Measurements from ENCODE around the gene NHSL1. TPM values are rescaled to one million over a fixed set of nuclear protein-coding genes. Genes with fewer than 3 reads are reported as not detected.
A peak's percentile ranks its signal among the peaks of the same experiment; 100 is the strongest.

Gene NHSL1
- total RNA-seq, 1 experiment from 2014 or later: 41.9 TPM

GRCh38 chr6:138537106-138537505, 37.8 kb upstream of the NHSL1 start:
- intact Hi-C loops (cut with micrococcal nuclease; ENCODE audit: unreplicated experiment): loop anchor here (5.0 kb wide), 2 partner anchors 35 to 50 kb away; no protein-coding TSS in a partner anchor
- Mint-ChIP-seq H3K9me3 (ENCODE audit: unreplicated experiment) (no peaks in the 10 kb centered on the region), H3K4me3 (ENCODE audit: unreplicated experiment) (no peak overlapping the region), H3K27ac (ENCODE audit: unreplicated experiment) (peak overlapping the region; percentile 93), H3K27me3 (ENCODE audit: insufficient read depth, unreplicated experiment) (no peaks in the 10 kb centered on the region), H3K36me3 (ENCODE audit: insufficient read depth, unreplicated experiment) (peaks cover 29% of the 10 kb centered on the region), H3K4me1 (ENCODE audit: low read depth, unreplicated experiment) (peaks cover 43% of the 10 kb centered on the region)
- no peak for DNase-seq
- H3K4me1 ChIP-seq: peaks cover 71% of the 10 kb centered on the region
- BruUV-seq (replicated peaks): no TSS peak
- CTCF ChIA-PET: interaction anchor here (0.6 kb wide), 1 partner anchor 254 kb away, joined by 4 read pairs; no protein-coding TSS in a partner anchor
- H3K9me3 ChIP-seq: no peaks in the 10 kb centered on the region
- no peaks in the 10 kb centered on the region; the same call in 1 of the 2 replicates for H3K36me3 ChIP-seq (ENCODE audit: control insufficient read depth, insufficient read depth, low read length)
- no peak overlapping the region for H3K4me3 ChIP-seq (ENCODE audit: low read depth, low read length)
- TF ChIP-seq CTCF (IDR thresholded peaks at IDR 0.05; ENCODE audit: insufficient read depth in 1 of 2, low read depth in 1 of 2, low read length in 1 of 2, severe bottlenecking in 1 of 2, unreplicated experiment in 1 of 2): no peak
- POLR2A ChIA-PET: no interaction called here
- no peaks in the 10 kb centered on the region for H3K27me3 ChIP-seq (replicated peaks; ENCODE audit: control insufficient read depth, insufficient read depth, low read length)

GRCh38 chr6:138535728-138536455, 36.6 kb upstream of the NHSL1 start:
- no peaks in the 10 kb centered on the region for H3K36me3 ChIP-seq (ENCODE audit: control insufficient read depth, insufficient read depth, low read length)
- no peaks in the 10 kb centered on the region for H3K9me3 ChIP-seq
- H3K4me3 Mint-ChIP-seq (ENCODE audit: unreplicated experiment): peak overlapping the region; percentile 61
- no peaks in the 10 kb centered on the region for H3K27me3 Mint-ChIP-seq (ENCODE audit: insufficient read depth, unreplicated experiment)
- H3K4me1 ChIP-seq: peaks cover 59% of the 10 kb centered on the region
- no peaks in the 10 kb centered on the region for H3K27me3 ChIP-seq (replicated peaks; ENCODE audit: control insufficient read depth, insufficient read depth, low read length)
- peak; percentile 42 to 58 for DNase-seq
- H3K4me1 Mint-ChIP-seq (ENCODE audit: low read depth, unreplicated experiment): peaks cover 38% of the 10 kb centered on the region
- H3K9me3 Mint-ChIP-seq (ENCODE audit: unreplicated experiment): no peaks in the 10 kb centered on the region
- no TSS peak for BruUV-seq (replicated peaks)
- CTCF ChIA-PET: interaction anchor here (1.1 kb wide), 1 partner anchor 9 kb away, joined by 3 read pairs; no protein-coding TSS in a partner anchor
- peaks cover 34% of the 10 kb centered on the region for H3K36me3 Mint-ChIP-seq (ENCODE audit: insufficient read depth, unreplicated experiment)
- POLR2A ChIA-PET: interaction anchor here (0.6 to 0.7 kb wide), 2 partner anchors 80 to 188 kb away, joined by 3 to 4 read pairs; no protein-coding TSS in a partner anchor
- intact Hi-C loops (cut with micrococcal nuclease; ENCODE audit: unreplicated experiment): loop anchor here (1.0 to 5.0 kb wide), 3 partner anchors 14 to 51 kb away; no protein-coding TSS in a partner anchor
- no peak for TF ChIP-seq CTCF (IDR thresholded peaks at IDR 0.05; ENCODE audit: insufficient read depth in 1 of 2, low read depth in 1 of 2, low read length in 1 of 2, severe bottlenecking in 1 of 2, unreplicated experiment in 1 of 2)
- no peak overlapping the region for H3K4me3 ChIP-seq (ENCODE audit: low read depth, low read length)
- peak overlapping the region; percentile 93 for H3K27ac Mint-ChIP-seq (ENCODE audit: unreplicated experiment)

- H3K27me3 ChIP-seq (replicated peaks; ENCODE audit: control insufficient read depth, insufficient read depth, low read length): no peaks in the 10 kb centered on the region
- no TSS peak for BruUV-seq (replicated peaks)
- no peak overlapping the region for H3K4me3 Mint-ChIP-seq (ENCODE audit: unreplicated experiment)
- intact Hi-C loops (cut with micrococcal nuclease; ENCODE audit: unreplicated experiment): no loop called here
- ChIA-PET CTCF (no interaction called here), POLR2A (no interaction called here)
- DNase-seq: no peak
- H3K36me3 ChIP-seq (ENCODE audit: control insufficient read depth, insufficient read depth, low read length): no peaks in the 10 kb centered on the region
- no peak overlapping the region for H3K27ac Mint-ChIP-seq (ENCODE audit: unreplicated experiment)
- peaks cover 41% of the 10 kb centered on the region for H3K4me1 ChIP-seq
- H3K9me3 Mint-ChIP-seq (ENCODE audit: unreplicated experiment): no peaks in the 10 kb centered on the region
- no peak for TF ChIP-seq CTCF (IDR thresholded peaks at IDR 0.05; ENCODE audit: insufficient read depth in 1 of 2, low read depth in 1 of 2, low read length in 1 of 2, severe bottlenecking in 1 of 2, unreplicated experiment in 1 of 2)
- peaks cover 34% of the 10 kb centered on the region for H3K36me3 Mint-ChIP-seq (ENCODE audit: insufficient read depth, unreplicated experiment)
- H3K27me3 Mint-ChIP-seq (ENCODE audit: insufficient read depth, unreplicated experiment): no peaks in the 10 kb centered on the region
- H3K4me3 ChIP-seq (ENCODE audit: low read depth, low read length): no peak overlapping the region
- no peaks in the 10 kb centered on the region for H3K9me3 ChIP-seq
- peaks cover 27% of the 10 kb centered on the region for H3K4me1 Mint-ChIP-seq (ENCODE audit: low read depth, unreplicated experiment)
Observed at GRCh38 chr6:138533667-138534066, 34.4 kb upstream of the NHSL1 start.
